Thyroid gland (tissue), 4 donors: ENCODE data around the gene TIAM2.

Experiments used
- POLR2A ChIP-seq, 2 donors: fragments of 450-650 bp; IDR thresholded peaks; one replicate each; pipeline ENCODE4 v1.6.1; 2017; ENCODE audit warnings: antibody characterized with exemption in 2 of 2, mild to moderate bottlenecking in 2 of 2, moderate library complexity in 1 of 2
- TF ChIP-seq, protein P1 (sequence below), 6 experiments: fragments of 200-600 bp in 3 of 6; fragments of 450-650 bp in 3 of 6; sonication (generic) in 3 of 6; IDR thresholded peaks; one replicate each; pipeline ENCODE4 v1.5.1; 2016 to 2019; ENCODE audit warnings: antibody characterized with exemption in 6 of 6, mild to moderate bottlenecking in 2 of 6, inconsistent platforms in 1 of 6, moderate library complexity in 1 of 6

DNA sequence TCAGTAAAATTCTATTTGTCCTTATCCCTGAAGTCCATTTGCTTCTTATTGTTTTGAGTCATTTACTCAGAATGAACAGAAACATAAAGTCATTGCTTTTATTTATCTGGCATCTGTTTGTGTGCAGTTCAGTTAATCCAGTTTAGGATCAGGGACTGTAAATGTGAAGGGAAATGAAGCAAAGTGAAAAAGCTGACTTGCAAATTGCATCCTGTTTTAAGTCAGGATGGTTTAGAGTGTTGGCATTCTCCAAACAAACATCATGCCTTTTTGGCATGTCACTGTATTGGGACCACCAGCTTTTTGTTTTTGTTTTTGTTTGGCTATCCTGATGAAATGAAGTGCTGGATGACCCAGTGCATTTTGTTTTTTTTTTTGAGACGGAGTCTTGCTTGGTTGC is 168.5 kb downstream of the TIAM2 start:
- TF ChIP-seq, protein P1, sequence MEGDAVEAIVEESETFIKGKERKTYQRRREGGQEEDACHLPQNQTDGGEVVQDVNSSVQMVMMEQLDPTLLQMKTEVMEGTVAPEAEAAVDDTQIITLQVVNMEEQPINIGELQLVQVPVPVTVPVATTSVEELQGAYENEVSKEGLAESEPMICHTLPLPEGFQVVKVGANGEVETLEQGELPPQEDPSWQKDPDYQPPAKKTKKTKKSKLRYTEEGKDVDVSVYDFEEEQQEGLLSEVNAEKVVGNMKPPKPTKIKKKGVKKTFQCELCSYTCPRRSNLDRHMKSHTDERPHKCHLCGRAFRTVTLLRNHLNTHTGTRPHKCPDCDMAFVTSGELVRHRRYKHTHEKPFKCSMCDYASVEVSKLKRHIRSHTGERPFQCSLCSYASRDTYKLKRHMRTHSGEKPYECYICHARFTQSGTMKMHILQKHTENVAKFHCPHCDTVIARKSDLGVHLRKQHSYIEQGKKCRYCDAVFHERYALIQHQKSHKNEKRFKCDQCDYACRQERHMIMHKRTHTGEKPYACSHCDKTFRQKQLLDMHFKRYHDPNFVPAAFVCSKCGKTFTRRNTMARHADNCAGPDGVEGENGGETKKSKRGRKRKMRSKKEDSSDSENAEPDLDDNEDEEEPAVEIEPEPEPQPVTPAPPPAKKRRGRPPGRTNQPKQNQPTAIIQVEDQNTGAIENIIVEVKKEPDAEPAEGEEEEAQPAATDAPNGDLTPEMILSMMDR (IDR thresholded peaks at IDR 0.05): no peak
- TF ChIP-seq POLR2A (IDR thresholded peaks at IDR 0.05): no peak
